ENCODE data around the gene PLEKHG4B. TPM values are rescaled to one million over a fixed set of nuclear protein-coding genes. Genes with fewer than 3 reads are reported as not detected.

Gene PLEKHG4B
- total RNA-seq, 1 experiment from 2014 or later, result 51.4 TPM

DNA sequence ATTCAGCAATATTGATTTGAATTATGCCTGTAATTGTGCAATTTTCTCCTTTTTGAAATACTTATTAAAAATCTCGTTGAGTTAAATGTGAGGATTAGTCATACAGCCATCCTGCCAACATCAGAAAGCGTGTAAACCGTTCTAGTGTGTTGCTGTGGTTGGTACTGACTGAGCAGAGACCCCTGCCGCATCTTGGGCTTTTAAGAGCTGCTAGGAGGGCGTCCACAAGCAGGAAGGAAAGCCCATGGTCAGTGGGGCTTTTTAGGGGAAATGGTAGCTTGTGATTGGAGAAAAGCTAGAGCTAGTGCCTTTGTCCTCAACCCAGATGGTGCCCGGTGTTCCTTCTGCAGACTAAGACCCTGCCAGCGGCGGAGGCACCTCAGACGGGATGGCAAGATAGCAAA, 127.5 kb downstream of the PLEKHG4B start:
- H3K27ac Mint-ChIP-seq, result no peak overlapping the region

DNA sequence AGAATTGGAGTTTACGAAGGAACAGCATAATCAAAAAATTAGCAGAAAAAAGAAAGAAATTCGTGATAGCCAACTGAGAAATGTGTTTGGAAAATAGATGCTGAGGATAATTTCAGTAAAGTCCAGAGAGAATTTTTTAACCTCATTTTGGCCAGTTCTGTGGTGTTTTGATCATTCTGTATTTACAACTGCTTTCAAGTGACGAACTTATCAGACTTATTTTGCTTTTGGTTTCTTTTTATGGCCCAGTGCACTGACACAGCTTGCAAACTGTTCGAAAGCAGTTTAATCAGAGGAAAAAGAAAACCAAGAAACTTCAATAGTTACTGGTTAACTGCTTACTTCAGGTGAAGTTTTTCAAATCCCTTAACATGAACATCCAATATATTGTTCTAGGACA, 128.0 kb downstream of the PLEKHG4B start:
- DNase-seq (ENCODE audit: low spot score), result no peak
- peaks cover 36% of the 10 kb centered on the region for H3K4me1 Mint-ChIP-seq
- ATAC-seq, result no peak
- ChIA-PET CTCF (interaction anchor here (1.2 to 3.1 kb wide), 4 partner anchors 25 to 166 kb away, joined by 4 to 47 read pairs (median 4); no protein-coding TSS in a partner anchor), POLR2A (interaction anchor here (0.7 kb wide), 1 partner anchor 51 kb away, joined by 3 read pairs; the partner anchor contains the start of gene PDCD6)
- peaks cover 21% of the 10 kb centered on the region for H3K36me3 Mint-ChIP-seq
- H3K27ac Mint-ChIP-seq, result no peak overlapping the region
- peak overlapping the region; percentile 93 for H3K4me3 Mint-ChIP-seq
- no peaks in the 10 kb centered on the region for H3K27me3 Mint-ChIP-seq (ENCODE audit: low read depth)
- no peak for TF ChIP-seq ZNF671 (CRISPR knock-in tag; IDR thresholded peaks at IDR 0.05)
- no peak for TF ChIP-seq SMAD4 (CRISPR knock-in tag; IDR thresholded peaks at IDR 0.05)
- TF ChIP-seq, protein P1, sequence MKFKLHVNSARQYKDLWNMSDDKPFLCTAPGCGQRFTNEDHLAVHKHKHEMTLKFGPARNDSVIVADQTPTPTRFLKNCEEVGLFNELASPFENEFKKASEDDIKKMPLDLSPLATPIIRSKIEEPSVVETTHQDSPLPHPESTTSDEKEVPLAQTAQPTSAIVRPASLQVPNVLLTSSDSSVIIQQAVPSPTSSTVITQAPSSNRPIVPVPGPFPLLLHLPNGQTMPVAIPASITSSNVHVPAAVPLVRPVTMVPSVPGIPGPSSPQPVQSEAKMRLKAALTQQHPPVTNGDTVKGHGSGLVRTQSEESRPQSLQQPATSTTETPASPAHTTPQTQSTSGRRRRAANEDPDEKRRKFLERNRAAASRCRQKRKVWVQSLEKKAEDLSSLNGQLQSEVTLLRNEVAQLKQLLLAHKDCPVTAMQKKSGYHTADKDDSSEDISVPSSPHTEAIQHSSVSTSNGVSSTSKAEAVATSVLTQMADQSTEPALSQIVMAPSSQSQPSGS (CRISPR knock-in tag; IDR thresholded peaks at IDR 0.05; ENCODE audit: borderline replicate concordance, low read depth), result no peak
- no peak for TF ChIP-seq GABPB1 (CRISPR knock-in tag; IDR thresholded peaks at IDR 0.05)
- TF ChIP-seq MXD4 (CRISPR knock-in tag; IDR thresholded peaks at IDR 0.05; ENCODE audit: borderline replicate concordance), result no peak
- TF ChIP-seq NR1H2 (CRISPR knock-in tag; IDR thresholded peaks at IDR 0.05), result no peak
- TF ChIP-seq SMAD3 (CRISPR knock-in tag; IDR thresholded peaks at IDR 0.05; ENCODE audit: borderline replicate concordance), result no peak
- no peak for TF ChIP-seq PRRX2 (CRISPR knock-in tag; IDR thresholded peaks at IDR 0.05)
- TF ChIP-seq CBFB (CRISPR knock-in tag; IDR thresholded peaks at IDR 0.05; ENCODE audit: low read depth), result no peak
- TF ChIP-seq, protein P2, sequence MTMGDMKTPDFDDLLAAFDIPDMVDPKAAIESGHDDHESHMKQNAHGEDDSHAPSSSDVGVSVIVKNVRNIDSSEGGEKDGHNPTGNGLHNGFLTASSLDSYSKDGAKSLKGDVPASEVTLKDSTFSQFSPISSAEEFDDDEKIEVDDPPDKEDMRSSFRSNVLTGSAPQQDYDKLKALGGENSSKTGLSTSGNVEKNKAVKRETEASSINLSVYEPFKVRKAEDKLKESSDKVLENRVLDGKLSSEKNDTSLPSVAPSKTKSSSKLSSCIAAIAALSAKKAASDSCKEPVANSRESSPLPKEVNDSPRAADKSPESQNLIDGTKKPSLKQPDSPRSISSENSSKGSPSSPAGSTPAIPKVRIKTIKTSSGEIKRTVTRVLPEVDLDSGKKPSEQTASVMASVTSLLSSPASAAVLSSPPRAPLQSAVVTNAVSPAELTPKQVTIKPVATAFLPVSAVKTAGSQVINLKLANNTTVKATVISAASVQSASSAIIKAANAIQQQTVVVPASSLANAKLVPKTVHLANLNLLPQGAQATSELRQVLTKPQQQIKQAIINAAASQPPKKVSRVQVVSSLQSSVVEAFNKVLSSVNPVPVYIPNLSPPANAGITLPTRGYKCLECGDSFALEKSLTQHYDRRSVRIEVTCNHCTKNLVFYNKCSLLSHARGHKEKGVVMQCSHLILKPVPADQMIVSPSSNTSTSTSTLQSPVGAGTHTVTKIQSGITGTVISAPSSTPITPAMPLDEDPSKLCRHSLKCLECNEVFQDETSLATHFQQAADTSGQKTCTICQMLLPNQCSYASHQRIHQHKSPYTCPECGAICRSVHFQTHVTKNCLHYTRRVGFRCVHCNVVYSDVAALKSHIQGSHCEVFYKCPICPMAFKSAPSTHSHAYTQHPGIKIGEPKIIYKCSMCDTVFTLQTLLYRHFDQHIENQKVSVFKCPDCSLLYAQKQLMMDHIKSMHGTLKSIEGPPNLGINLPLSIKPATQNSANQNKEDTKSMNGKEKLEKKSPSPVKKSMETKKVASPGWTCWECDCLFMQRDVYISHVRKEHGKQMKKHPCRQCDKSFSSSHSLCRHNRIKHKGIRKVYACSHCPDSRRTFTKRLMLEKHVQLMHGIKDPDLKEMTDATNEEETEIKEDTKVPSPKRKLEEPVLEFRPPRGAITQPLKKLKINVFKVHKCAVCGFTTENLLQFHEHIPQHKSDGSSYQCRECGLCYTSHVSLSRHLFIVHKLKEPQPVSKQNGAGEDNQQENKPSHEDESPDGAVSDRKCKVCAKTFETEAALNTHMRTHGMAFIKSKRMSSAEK (CRISPR knock-in tag; IDR thresholded peaks at IDR 0.05; ENCODE audit: borderline replicate concordance), result no peak
- TF ChIP-seq, protein P3, sequence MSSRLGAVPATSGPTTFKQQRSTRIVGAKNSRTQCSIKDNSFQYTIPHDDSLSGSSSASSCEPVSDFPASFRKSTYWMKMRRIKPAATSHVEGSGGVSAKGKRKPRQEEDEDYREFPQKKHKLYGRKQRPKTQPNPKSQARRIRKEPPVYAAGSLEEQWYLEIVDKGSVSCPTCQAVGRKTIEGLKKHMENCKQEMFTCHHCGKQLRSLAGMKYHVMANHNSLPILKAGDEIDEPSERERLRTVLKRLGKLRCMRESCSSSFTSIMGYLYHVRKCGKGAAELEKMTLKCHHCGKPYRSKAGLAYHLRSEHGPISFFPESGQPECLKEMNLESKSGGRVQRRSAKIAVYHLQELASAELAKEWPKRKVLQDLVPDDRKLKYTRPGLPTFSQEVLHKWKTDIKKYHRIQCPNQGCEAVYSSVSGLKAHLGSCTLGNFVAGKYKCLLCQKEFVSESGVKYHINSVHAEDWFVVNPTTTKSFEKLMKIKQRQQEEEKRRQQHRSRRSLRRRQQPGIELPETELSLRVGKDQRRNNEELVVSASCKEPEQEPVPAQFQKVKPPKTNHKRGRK (CRISPR knock-in tag; IDR thresholded peaks at IDR 0.05; ENCODE audit: borderline replicate concordance), result no peak
- no peak for TF ChIP-seq MYBL2 (CRISPR knock-in tag; IDR thresholded peaks at IDR 0.05)
- no peak for TF ChIP-seq NFATC4 (CRISPR knock-in tag; IDR thresholded peaks at IDR 0.05)
- TF ChIP-seq, protein P4, sequence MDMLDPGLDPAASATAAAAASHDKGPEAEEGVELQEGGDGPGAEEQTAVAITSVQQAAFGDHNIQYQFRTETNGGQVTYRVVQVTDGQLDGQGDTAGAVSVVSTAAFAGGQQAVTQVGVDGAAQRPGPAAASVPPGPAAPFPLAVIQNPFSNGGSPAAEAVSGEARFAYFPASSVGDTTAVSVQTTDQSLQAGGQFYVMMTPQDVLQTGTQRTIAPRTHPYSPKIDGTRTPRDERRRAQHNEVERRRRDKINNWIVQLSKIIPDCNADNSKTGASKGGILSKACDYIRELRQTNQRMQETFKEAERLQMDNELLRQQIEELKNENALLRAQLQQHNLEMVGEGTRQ (CRISPR knock-in tag; IDR thresholded peaks at IDR 0.05), result no peak
- TF ChIP-seq ETV6 (CRISPR knock-in tag; IDR thresholded peaks at IDR 0.05), result no peak
- TF ChIP-seq, protein P5, sequence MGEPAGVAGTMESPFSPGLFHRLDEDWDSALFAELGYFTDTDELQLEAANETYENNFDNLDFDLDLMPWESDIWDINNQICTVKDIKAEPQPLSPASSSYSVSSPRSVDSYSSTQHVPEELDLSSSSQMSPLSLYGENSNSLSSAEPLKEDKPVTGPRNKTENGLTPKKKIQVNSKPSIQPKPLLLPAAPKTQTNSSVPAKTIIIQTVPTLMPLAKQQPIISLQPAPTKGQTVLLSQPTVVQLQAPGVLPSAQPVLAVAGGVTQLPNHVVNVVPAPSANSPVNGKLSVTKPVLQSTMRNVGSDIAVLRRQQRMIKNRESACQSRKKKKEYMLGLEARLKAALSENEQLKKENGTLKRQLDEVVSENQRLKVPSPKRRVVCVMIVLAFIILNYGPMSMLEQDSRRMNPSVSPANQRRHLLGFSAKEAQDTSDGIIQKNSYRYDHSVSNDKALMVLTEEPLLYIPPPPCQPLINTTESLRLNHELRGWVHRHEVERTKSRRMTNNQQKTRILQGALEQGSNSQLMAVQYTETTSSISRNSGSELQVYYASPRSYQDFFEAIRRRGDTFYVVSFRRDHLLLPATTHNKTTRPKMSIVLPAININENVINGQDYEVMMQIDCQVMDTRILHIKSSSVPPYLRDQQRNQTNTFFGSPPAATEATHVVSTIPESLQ (CRISPR knock-in tag; IDR thresholded peaks at IDR 0.05), result no peak
- no peaks in the 10 kb centered on the region for H3K9me3 Mint-ChIP-seq

More for the DNA sequence above, 127.5 kb downstream of the PLEKHG4B start:
- Mint-ChIP-seq H3K9me3 (no peaks in the 10 kb centered on the region), H3K27me3 (ENCODE audit: low read depth) (no peaks in the 10 kb centered on the region), H3K4me1 (peaks cover 36% of the 10 kb centered on the region), H3K4me3 (peak overlapping the region; percentile 93), H3K36me3 (peaks cover 18% of the 10 kb centered on the region)
- CTCF ChIA-PET, result interaction anchor here (1.2 to 3.1 kb wide), 9 partner anchors 24 to 166 kb away, joined by 3 to 47 read pairs (median 4); partner anchors contain the start of genes AHRR and PDCD6
- peak; percentile 4 for ATAC-seq
- POLR2A ChIA-PET, result interaction anchor here (0.6 to 1.9 kb wide), 3 partner anchors 31 to 60 kb away, joined by 3 to 5 read pairs (median 5); partner anchors contain the start of gene PDCD6
- no peak for TF ChIP-seq ZNF396 (CRISPR knock-in tag; IDR thresholded peaks at IDR 0.05; ENCODE audit: borderline replicate concordance)
- TF ChIP-seq NR2C2 (CRISPR knock-in tag; IDR thresholded peaks at IDR 0.05), result no peak
- TF ChIP-seq SMAD3 (CRISPR knock-in tag; IDR thresholded peaks at IDR 0.05; ENCODE audit: borderline replicate concordance), result no peak
- no peak for TF ChIP-seq GTF2I (CRISPR knock-in tag; conservative IDR thresholded peaks at IDR 0.05)
- TF ChIP-seq, protein P6, sequence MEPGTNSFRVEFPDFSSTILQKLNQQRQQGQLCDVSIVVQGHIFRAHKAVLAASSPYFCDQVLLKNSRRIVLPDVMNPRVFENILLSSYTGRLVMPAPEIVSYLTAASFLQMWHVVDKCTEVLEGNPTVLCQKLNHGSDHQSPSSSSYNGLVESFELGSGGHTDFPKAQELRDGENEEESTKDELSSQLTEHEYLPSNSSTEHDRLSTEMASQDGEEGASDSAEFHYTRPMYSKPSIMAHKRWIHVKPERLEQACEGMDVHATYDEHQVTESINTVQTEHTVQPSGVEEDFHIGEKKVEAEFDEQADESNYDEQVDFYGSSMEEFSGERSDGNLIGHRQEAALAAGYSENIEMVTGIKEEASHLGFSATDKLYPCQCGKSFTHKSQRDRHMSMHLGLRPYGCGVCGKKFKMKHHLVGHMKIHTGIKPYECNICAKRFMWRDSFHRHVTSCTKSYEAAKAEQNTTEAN (CRISPR knock-in tag; IDR thresholded peaks at IDR 0.05), result no peak
- TF ChIP-seq, protein P4 (CRISPR knock-in tag; IDR thresholded peaks at IDR 0.05), result no peak
- no peak for TF ChIP-seq TCF7 (CRISPR knock-in tag; IDR thresholded peaks at IDR 0.05; ENCODE audit: low read depth)
- TF ChIP-seq, protein P7, sequence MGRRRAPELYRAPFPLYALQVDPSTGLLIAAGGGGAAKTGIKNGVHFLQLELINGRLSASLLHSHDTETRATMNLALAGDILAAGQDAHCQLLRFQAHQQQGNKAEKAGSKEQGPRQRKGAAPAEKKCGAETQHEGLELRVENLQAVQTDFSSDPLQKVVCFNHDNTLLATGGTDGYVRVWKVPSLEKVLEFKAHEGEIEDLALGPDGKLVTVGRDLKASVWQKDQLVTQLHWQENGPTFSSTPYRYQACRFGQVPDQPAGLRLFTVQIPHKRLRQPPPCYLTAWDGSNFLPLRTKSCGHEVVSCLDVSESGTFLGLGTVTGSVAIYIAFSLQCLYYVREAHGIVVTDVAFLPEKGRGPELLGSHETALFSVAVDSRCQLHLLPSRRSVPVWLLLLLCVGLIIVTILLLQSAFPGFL (CRISPR knock-in tag; IDR thresholded peaks at IDR 0.05; ENCODE audit: borderline replicate concordance), result no peak
- DNase-seq (ENCODE audit: low spot score), result no peak

All from WTC11 (cell line).